Astrocyte of the cerebellum (primary cell): ENCODE measurements around the gene PTPRZ1.
A peak's percentile ranks its signal among the peaks of the same experiment; 100 is the strongest.

Source experiments
- DNase-seq: peaks from one replicate; pipeline ENCODE4 v3.0.0-alpha.2; 2011; ENCODE audit warnings: low read depth
- H3K4me3 ChIP-seq: 2 replicates; pipeline ENCODE4 v1.5.1; 2011; ENCODE audit warnings: mild to moderate bottlenecking, low read depth, low read length, moderate library complexity
- in situ Hi-C: cut with HindIII; loops from 2 replicates; pipeline ENCODE4 v1.10.0; 2017; ENCODE audit warnings: low sequenced_read_pairs
- TF ChIP-seq, protein P1 (sequence below): IDR thresholded peaks from 2 replicates; pipeline ENCODE4 v1.5.1; 2012; ENCODE audit warnings: low read length, low read depth, moderate library complexity, mild to moderate bottlenecking; ENCODE audit errors: missing control alignments

PTPRZ1 gene

DNA sequence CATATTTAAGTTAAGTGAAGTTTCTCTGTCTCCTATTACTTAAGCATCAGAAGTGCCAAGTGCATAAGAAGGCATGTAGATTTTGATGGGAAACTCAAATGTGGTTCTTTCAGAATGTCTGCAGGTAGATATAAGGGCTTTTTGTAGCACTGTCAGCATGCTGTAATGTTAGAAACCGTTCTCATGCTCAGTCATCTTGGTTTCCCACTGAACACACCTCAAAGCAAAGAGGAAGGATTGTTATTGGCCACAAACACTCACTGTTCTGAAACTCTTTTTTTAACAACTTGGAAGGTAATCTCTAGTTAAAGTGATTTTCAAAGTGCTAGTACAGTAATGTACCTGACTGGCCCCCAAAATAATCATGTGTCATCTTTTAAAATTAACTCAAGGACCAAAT lies 145.1 kb downstream of the PTPRZ1 start:
- TF ChIP-seq, protein P1, sequence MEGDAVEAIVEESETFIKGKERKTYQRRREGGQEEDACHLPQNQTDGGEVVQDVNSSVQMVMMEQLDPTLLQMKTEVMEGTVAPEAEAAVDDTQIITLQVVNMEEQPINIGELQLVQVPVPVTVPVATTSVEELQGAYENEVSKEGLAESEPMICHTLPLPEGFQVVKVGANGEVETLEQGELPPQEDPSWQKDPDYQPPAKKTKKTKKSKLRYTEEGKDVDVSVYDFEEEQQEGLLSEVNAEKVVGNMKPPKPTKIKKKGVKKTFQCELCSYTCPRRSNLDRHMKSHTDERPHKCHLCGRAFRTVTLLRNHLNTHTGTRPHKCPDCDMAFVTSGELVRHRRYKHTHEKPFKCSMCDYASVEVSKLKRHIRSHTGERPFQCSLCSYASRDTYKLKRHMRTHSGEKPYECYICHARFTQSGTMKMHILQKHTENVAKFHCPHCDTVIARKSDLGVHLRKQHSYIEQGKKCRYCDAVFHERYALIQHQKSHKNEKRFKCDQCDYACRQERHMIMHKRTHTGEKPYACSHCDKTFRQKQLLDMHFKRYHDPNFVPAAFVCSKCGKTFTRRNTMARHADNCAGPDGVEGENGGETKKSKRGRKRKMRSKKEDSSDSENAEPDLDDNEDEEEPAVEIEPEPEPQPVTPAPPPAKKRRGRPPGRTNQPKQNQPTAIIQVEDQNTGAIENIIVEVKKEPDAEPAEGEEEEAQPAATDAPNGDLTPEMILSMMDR: no peak
- in situ Hi-C loops: loop anchor here (25.0 kb wide), 1 partner anchor 256 kb away; no protein-coding TSS in a partner anchor

DNA sequence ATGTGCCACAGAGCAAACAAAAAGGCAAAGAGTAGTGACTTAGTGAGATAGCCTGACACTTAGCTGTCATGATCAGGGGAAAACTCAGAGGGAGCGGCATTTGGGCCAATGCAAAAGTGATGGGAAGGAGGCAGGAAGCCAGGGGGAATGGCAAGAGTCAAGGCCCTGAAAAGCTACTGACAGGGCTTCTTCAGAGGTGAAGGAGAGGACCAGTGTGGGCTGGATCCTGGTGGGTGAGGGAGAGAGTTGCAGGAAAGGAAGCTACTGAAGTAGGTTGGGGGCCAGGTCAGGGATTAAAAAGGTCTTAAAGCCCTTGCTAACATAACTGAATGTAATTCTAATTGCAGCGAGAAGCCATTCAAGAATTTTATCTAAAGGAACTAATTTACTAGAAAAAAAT lies 154.1 kb downstream of the PTPRZ1 start:
- in situ Hi-C loops: no loop called here
- no peak for DNase-seq
- H3K4me3 ChIP-seq: no peak overlapping the region
- TF ChIP-seq, protein P1: no peak

More for the DNA sequence above, 145.1 kb downstream of the PTPRZ1 start:
- H3K4me3 ChIP-seq: no peak overlapping the region
- DNase-seq: no peak

DNA sequence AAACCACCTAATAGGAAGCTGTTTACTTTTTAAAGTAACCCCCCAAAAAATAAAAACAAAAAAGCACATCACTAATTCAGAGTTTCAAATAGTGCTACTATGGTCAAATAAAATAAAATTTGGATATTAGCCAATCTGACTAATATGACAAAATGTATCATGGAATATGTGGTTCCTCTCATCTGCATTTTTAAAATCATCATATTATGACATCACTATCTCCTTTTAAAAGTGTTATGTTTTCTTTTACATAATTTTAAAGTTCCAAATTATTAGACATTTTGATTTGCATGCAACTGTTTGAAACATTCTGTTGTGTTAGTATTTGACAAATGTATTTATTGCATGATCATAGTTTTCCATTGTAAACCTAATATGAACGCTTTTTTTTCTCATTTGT lies 160.7 kb downstream of the PTPRZ1 start:
- in situ Hi-C loops: no loop called here
- no peak for DNase-seq
- TF ChIP-seq, protein P1: no peak
- H3K4me3 ChIP-seq: no peak overlapping the region

DNA sequence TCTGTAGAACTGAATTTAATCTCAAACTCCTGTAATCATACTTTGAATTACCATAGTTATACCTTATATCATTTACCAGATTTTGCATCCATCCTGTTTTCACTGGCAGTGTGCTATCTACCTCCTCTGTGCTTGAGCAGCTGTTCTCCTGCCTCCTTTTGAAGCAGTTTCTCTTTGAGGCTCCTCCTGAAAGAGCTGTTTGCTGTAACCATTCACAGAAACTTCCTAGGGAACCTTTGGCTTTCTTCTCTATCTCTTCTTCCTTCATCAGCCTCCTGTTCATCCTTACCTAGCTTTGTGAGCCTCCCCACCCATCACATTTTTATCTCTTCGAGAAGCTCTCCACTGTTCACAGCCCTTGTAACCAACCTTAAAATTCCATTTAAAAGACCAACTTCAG lies 162.9 kb downstream of the PTPRZ1 start:
- no peak overlapping the region for H3K4me3 ChIP-seq
- DNase-seq: no peak
- in situ Hi-C loops: no loop called here
- TF ChIP-seq, protein P1: no peak

DNA sequence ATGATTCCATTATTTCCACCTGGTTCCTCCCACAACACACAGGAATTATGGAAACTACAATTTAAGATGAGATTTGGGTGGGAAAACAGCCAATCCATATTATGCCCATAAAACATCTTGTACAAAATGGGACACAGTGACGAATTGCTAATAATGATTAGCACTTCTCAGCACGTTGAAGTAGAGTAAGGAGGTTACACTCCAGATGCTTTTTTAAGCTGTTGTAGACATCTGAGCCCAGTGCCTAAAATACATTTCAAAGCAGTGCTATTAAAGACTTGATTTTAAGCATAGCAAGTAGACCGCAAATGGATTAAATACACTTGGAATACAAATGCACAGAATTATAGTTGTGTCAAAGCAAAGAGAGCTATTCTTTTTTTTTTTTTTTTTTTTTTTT lies 165.2 kb downstream of the PTPRZ1 start:
- in situ Hi-C loops: no loop called here
- TF ChIP-seq, protein P1: no peak
- DNase-seq: no peak
- H3K4me3 ChIP-seq: no peak overlapping the region

DNA sequence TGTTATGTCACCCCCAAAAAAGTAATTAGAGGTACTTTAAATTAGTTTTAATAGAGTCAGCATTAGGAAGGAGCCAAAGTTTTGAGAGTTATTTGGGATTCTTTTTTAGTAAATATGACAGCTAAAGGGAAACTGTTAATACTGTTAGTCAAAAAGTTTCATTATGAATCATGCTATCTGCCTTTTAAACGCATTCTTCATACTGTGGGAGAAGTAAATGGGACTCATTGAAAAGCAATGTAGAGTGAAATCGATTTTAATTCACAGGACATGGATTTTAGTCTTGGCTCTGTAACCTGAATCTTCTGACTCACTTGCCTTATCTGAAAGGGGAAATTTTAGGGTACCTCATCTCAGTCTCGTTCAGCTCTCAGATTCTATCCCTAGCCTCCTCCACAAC lies 165.9 kb downstream of the PTPRZ1 start:
- no peak overlapping the region for H3K4me3 ChIP-seq
- in situ Hi-C loops: no loop called here
- peak; percentile 16 for DNase-seq
- TF ChIP-seq, protein P1: no peak

DNA sequence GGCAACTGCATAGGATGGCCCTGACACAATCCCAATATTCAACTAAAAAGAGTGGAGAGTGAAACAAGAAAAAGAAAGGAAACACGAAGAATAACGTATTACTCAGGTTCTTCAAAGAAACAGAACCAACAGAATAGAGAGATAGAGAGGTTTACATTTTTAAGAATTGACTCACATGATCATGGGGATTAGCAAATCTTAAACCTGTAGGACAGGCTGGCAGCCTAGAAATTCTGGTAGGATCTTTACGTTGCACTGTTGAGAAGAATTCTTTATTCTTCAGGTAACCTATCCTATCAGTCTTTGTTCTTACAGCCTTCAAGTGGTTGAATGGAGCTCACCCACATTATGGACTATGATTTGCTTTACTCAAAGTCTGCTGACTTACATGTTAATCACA lies 167.2 kb downstream of the PTPRZ1 start:
- no peak overlapping the region for H3K4me3 ChIP-seq
- TF ChIP-seq, protein P1: no peak
- no peak for DNase-seq
- in situ Hi-C loops: no loop called here
